ENCODE measurements around the gene TLE4.
"Not testable (repeated sequence)": the region's sequence is repeated elsewhere in the genome, so short reads cannot be mapped to it uniquely, and the experiment has no call there.

Gene TLE4

GRCh38 chr9:79630521-79631403 lies 59.0 kb downstream of the TLE4 start:
- DNase-seq (ENCODE audit: low read depth, low spot score): no peak

GRCh38 chr9:79632060-79632459 lies 60.3 kb downstream of the TLE4 start:
- DNase-seq (ENCODE audit: low read depth, low spot score): no peak
- H3K27ac ChIP-seq: no peak overlapping the region

More at GRCh38 chr9:79630521-79631403, 59.0 kb downstream of the TLE4 start:
- H3K27ac ChIP-seq: no peak overlapping the region

- H3K27ac ChIP-seq: no peak overlapping the region
- no peak for DNase-seq (ENCODE audit: low read depth, low spot score)
Observed at GRCh38 chr9:79632705-79633104, 60.9 kb downstream of the TLE4 start.

- DNase-seq (ENCODE audit: low read depth, low spot score): no peak
- H3K27ac ChIP-seq: no peak overlapping the region
Observed at GRCh38 chr9:79633558-79633957, 61.8 kb downstream of the TLE4 start.

GRCh38 chr9:79637177-79637925 lies 65.6 kb downstream of the TLE4 start:
- H3K27ac ChIP-seq: no peak overlapping the region
- no peak for DNase-seq (ENCODE audit: low read depth, low spot score)

- no peak overlapping the region for H3K27ac ChIP-seq
- DNase-seq (ENCODE audit: low read depth, low spot score): no peak
Observed at GRCh38 chr9:79638806-79639205, 67.0 kb downstream of the TLE4 start.

- no peak for DNase-seq (ENCODE audit: low read depth, low spot score)
- no peak overlapping the region for H3K27ac ChIP-seq
Observed at GRCh38 chr9:79639354-79639753, 67.6 kb downstream of the TLE4 start.

GRCh38 chr9:79640067-79640466 lies 68.3 kb downstream of the TLE4 start:
- not testable (repeated sequence) for DNase-seq (ENCODE audit: low read depth, low spot score); H3K27ac ChIP-seq

- H3K27ac ChIP-seq: no peak overlapping the region
- DNase-seq (ENCODE audit: low read depth, low spot score): no peak
Observed at GRCh38 chr9:79641070-79641469, 69.3 kb downstream of the TLE4 start.

- H3K27ac ChIP-seq: no peak overlapping the region
- DNase-seq (ENCODE audit: low read depth, low spot score): no peak
Observed at GRCh38 chr9:79642671-79643070, 70.9 kb downstream of the TLE4 start.

GRCh38 chr9:79644048-79644447 lies 72.3 kb downstream of the TLE4 start:
- DNase-seq (ENCODE audit: low read depth, low spot score): no peak
- H3K27ac ChIP-seq: no peak overlapping the region

GRCh38 chr9:79644601-79645000 lies 72.8 kb downstream of the TLE4 start:
- H3K27ac ChIP-seq: no peak overlapping the region
- DNase-seq (ENCODE audit: low read depth, low spot score): no peak

- DNase-seq (ENCODE audit: low read depth, low spot score): no peak
- no peak overlapping the region for H3K27ac ChIP-seq
Observed at GRCh38 chr9:79645110-79645509, 73.3 kb downstream of the TLE4 start.

GRCh38 chr9:79646096-79646495 lies 74.3 kb downstream of the TLE4 start:
- no peak overlapping the region for H3K27ac ChIP-seq
- no peak for DNase-seq (ENCODE audit: low read depth, low spot score)

- no peak overlapping the region for H3K27ac ChIP-seq
- DNase-seq (ENCODE audit: low read depth, low spot score): no peak
Observed at GRCh38 chr9:79651251-79651795, 79.6 kb downstream of the TLE4 start.

GRCh38 chr9:79652598-79652997 lies 80.8 kb downstream of the TLE4 start:
- no peak for DNase-seq (ENCODE audit: low read depth, low spot score)
- no peak overlapping the region for H3K27ac ChIP-seq

- H3K27ac ChIP-seq: peak overlapping the region; percentile 61
- DNase-seq (ENCODE audit: low read depth, low spot score): not testable (repeated sequence)
Observed at GRCh38 chr9:79654591-79655382, 83.0 kb downstream of the TLE4 start.

GRCh38 chr9:79655551-79655950 lies 83.8 kb downstream of the TLE4 start:
- H3K27ac ChIP-seq: peak overlapping the region; percentile 61
- DNase-seq (ENCODE audit: low read depth, low spot score): no peak

GRCh38 chr9:79656169-79656568 lies 84.4 kb downstream of the TLE4 start:
- no peak overlapping the region for H3K27ac ChIP-seq

GRCh38 chr9:79657891-79658290 lies 86.1 kb downstream of the TLE4 start:
- no peak overlapping the region for H3K27ac ChIP-seq

More at GRCh38 chr9:79656169-79656568, 84.4 kb downstream of the TLE4 start:
- DNase-seq (ENCODE audit: low read depth, low spot score): no peak

More at GRCh38 chr9:79657891-79658290, 86.1 kb downstream of the TLE4 start:
- no peak for DNase-seq (ENCODE audit: low read depth, low spot score)
